GM18868 (cell line): ENCODE results near the gene IQCF6.
"Not testable (repeated sequence)": the region's sequence is repeated elsewhere in the genome, so short reads cannot be mapped to it uniquely, and the experiment has no call there.

Source experiments
- ATAC-seq: cut with Tn5 transposase; IDR thresholded peaks from one replicate; pipeline ENCODE4 v1.9.1; 2021; ENCODE audit warnings: mild to moderate bottlenecking, moderate library complexity; ENCODE audit not compliant: unreplicated experiment

The IQCF6 gene

GRCh38 chr3:51773529-51774056, 5.4 kb downstream of the IQCF6 start:
- ATAC-seq: no peak

- no peak for ATAC-seq
Observed at GRCh38 chr3:51759203-51759602, 19.8 kb downstream of the IQCF6 start.

GRCh38 chr3:51753763-51754750, 25.0 kb downstream of the IQCF6 start:
- ATAC-seq: not testable (repeated sequence)

GRCh38 chr3:51751287-51751686, 27.8 kb downstream of the IQCF6 start:
- peak; percentile 58 for ATAC-seq

- ATAC-seq: no peak
Observed at GRCh38 chr3:51750878-51751277, 28.2 kb downstream of the IQCF6 start.

- ATAC-seq: no peak
Observed at GRCh38 chr3:51748327-51748726, 30.7 kb downstream of the IQCF6 start.

GRCh38 chr3:51747840-51748239, 31.2 kb downstream of the IQCF6 start:
- ATAC-seq: no peak

GRCh38 chr3:51742978-51743377, 36.1 kb downstream of the IQCF6 start:
- ATAC-seq: not testable (repeated sequence)

- not testable (repeated sequence) for ATAC-seq
Observed at GRCh38 chr3:51742320-51742719, 36.7 kb downstream of the IQCF6 start.

GRCh38 chr3:51739110-51739509, 39.9 kb downstream of the IQCF6 start:
- no peak for ATAC-seq

GRCh38 chr3:51735950-51736349, 43.1 kb downstream of the IQCF6 start:
- ATAC-seq: no peak

- no peak for ATAC-seq
Observed at GRCh38 chr3:51735039-51735438, 44.0 kb downstream of the IQCF6 start.

GRCh38 chr3:51734572-51734907, 44.5 kb downstream of the IQCF6 start:
- ATAC-seq: no peak

- ATAC-seq: no peak
Observed at GRCh38 chr3:51733859-51734571, 45.0 kb downstream of the IQCF6 start.

- ATAC-seq: no peak
Observed at GRCh38 chr3:51729042-51729633, 49.9 kb downstream of the IQCF6 start.
